ENCODE results near the gene LDB2. TPM values are rescaled to one million over a fixed set of nuclear protein-coding genes. Genes with fewer than 3 reads are reported as not detected.

Gene LDB2
- total and polyA plus RNA-seq, 2 of the 8 experiments (the other 6 are each of a cell fraction or from before 2014, with no cell fraction given), result 57.0 to 140 TPM

DNA sequence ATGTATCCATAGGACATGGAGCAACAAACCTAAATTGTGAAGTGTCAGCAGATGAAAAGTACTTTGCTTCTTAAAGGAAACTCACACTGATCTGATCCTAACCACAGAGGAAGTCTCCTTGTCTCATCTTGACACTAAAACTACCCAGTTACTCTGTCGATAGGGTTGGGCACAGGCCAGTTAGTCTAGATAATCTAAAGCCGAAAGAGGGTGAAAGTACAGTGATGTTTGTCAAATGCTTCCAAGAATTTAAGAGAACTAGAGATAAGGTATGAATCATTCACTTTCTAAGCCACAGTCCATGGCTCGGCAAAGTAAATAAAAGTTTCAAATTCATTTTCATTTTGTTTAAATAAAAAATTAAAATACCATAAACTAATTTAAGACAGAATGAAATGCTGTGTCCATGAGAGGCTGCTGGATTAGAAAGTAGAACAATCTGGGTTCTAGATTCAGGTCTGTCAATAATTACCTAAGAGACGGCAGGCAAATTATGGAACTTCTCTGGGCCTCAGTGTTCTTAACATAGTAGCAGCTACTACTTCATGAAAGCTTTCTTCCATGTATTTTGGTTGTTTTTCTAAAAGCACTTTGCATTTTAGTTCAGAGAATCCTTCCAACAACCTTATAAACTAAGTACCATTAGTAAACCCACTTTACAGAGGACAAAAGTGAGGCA lies 176.7 kb downstream of the LDB2 start:
- CTCF ChIA-PET (ENCODE audit: partially characterized antibody), result no interaction called here
- Histone ChIP-seq H3K9ac (replicated peaks in 1 of 4; ENCODE audit: extremely low read depth in 1 of 4, low read depth in 3 of 4, low read length in 3 of 4) (no peak overlapping the region), H4K91ac (replicated peaks; ENCODE audit: insufficient read length, low read length) (no peak overlapping the region), H2BK15ac (ENCODE audit: low read length) (no peak overlapping the region), H2BK120ac (replicated peaks; ENCODE audit: low read depth, low read length) (no peak overlapping the region), H3K18ac (ENCODE audit: extremely low read depth, low read length) (no peak overlapping the region), H3K9me3 (ENCODE audit: insufficient read depth in 2 of 2, low read depth in 1 of 2, low read length in 1 of 2) (peaks cover 0 to 3% of the 10 kb centered on the region in 2 experiments; a peak in 1 of 4 replicates), H3K23me2 (ENCODE audit: low read depth, low read length) (no peaks in the 10 kb centered on the region), H3K36me3 (ENCODE audit: control insufficient read depth in 2 of 4, insufficient read depth in 4 of 4, low read length in 3 of 4) (no peaks in the 10 kb centered on the region), H3K79me2 (ENCODE audit: control insufficient read depth in 1 of 2, insufficient read depth in 2 of 2, low read length in 2 of 2) (no peaks in the 10 kb centered on the region), H3K56ac (replicated peaks; ENCODE audit: insufficient read length, low read depth, low read length) (no peak overlapping the region), H3K79me1 (ENCODE audit: low read depth, low read length) (no peaks in the 10 kb centered on the region), H2AFZ (ENCODE audit: low read length) (no peak overlapping the region), H4K8ac (ENCODE audit: extremely low read depth, insufficient read depth, low read length) (no peak overlapping the region), H2AK5ac (ENCODE audit: low read depth, low read length) (no peak overlapping the region), H3K27ac (ENCODE audit: low read depth, low read length) (no peak overlapping the region), H3K27me3 (replicated peaks in 1 of 4; ENCODE audit: control insufficient read depth in 3 of 4, extremely low read depth in 1 of 4, insufficient read depth in 3 of 4, low read length in 3 of 4) (no peaks in the 10 kb centered on the region), H3K4me1 (replicated peaks in 1 of 4; ENCODE audit: control insufficient read depth in 3 of 4, insufficient read depth in 4 of 4, low read length in 3 of 4) (no peaks in the 10 kb centered on the region), H4K5ac (ENCODE audit: insufficient read length, low read depth, low read length) (no peak overlapping the region), H2BK12ac (ENCODE audit: low read depth, low read length) (no peak overlapping the region), H2BK20ac (ENCODE audit: low read length) (no peak overlapping the region), H4K20me1 (replicated peaks in 1 of 2; ENCODE audit: control insufficient read depth in 1 of 2, insufficient read depth in 2 of 2, low read length in 2 of 2) (no peaks in the 10 kb centered on the region), H3K4me2 (ENCODE audit: insufficient read depth in 1 of 2, low read depth in 2 of 2, low read length in 2 of 2) (no peak overlapping the region), H3K14ac (ENCODE audit: insufficient read length) (no peak overlapping the region), H3K4ac (replicated peaks; ENCODE audit: insufficient read length, low read depth, low read length) (no peak overlapping the region), H2BK5ac (ENCODE audit: low read depth, low read length) (no peak overlapping the region), H3K23ac (ENCODE audit: insufficient read length) (no peak overlapping the region), H3K4me3 (ENCODE audit: extremely low read depth in 1 of 4, insufficient read depth in 2 of 4, low read depth in 3 of 4, low read length in 4 of 4) (no peak overlapping the region)
- FAIRE-seq, result no peak
- 92% methylated on average over 4 of the region's 4 CpGs; no CpG with 5 or more reads in 1 of the 2 experiments for WGBS, 2 experiments (ENCODE audit: extremely low coverage in 1 of 2, insufficient coverage in 1 of 2, insufficient read length in 1 of 2, insufficient replicate concordance in 2 of 2, low coverage in 1 of 2, low lambda C conversion rate in 2 of 2, missing lambda C conversion rate in 1 of 2)
- TF ChIP-seq CTBP2 (IDR thresholded peaks at IDR 0.05; ENCODE audit: borderline replicate concordance, insufficient read depth, insufficient read length, low read length), result no peak
- TF ChIP-seq KDM1A (IDR thresholded peaks at IDR 0.05; ENCODE audit: borderline replicate concordance, low read length), result peak; percentile 70; the same call in 1 of the 2 replicates
- DNase-seq (ENCODE audit: low read depth in 1 of 2, low spot score in 2 of 2), result no peak
- POLR2A ChIA-PET (ENCODE audit: partially characterized antibody), result no interaction called here

Measured in H1 (cell line).